Karpas-422 (cell line): ENCODE measurements around the gene PDK2. TPM values are rescaled to one million over a fixed set of nuclear protein-coding genes. Genes with fewer than 3 reads are reported as not detected.

Source experiments
- DNase-seq: peaks from one replicate; pipeline ENCODE4 v3.0.0-alpha.2; 2015
- H2AFZ ChIP-seq: fragments of 200-600 bp; sonication (generic); 2 replicates; pipeline ENCODE4 v1.6.1; 2014; ENCODE audit warnings: antibody characterized with exemption, low read length, mixed read lengths
- H3K27ac ChIP-seq: fragments of 200-600 bp; sonication (generic); 2 replicates; pipeline ENCODE4 v1.5.1; 2014; ENCODE audit warnings: mild to moderate bottlenecking, low read length, moderate library complexity
- H3K27me3 ChIP-seq: fragments of 200-600 bp; sonication (generic); 2 replicates; pipeline ENCODE4 v1.6.1; 2014; ENCODE audit warnings: low read length, mixed read lengths
- H3K36me3 ChIP-seq: fragments of 200-600 bp; sonication (generic); 2 replicates; pipeline ENCODE4 v1.6.1; 2014; ENCODE audit warnings: low read length, mixed read lengths; ENCODE audit not compliant: insufficient read depth
- H3K4me1 ChIP-seq: fragments of 200-600 bp; sonication (generic); 2 replicates; pipeline ENCODE4 v1.6.1; 2014; ENCODE audit warnings: mild to moderate bottlenecking, low read length, mixed read lengths
- H3K4me2 ChIP-seq: fragments of 200-600 bp; sonication (generic); 2 replicates; pipeline ENCODE4 v1.6.1; 2014; ENCODE audit warnings: low read length, low read depth, mild to moderate bottlenecking; ENCODE audit not compliant: poor library complexity, severe bottlenecking
- H3K4me3 ChIP-seq: fragments of 200-600 bp; sonication (generic); 2 replicates; pipeline ENCODE4 v1.5.1; 2014; ENCODE audit warnings: mild to moderate bottlenecking, antibody characterized with exemption, low read length, mixed read lengths
- H3K79me2 ChIP-seq: fragments of 200-600 bp; sonication (generic); 2 replicates; pipeline ENCODE4 v1.6.1; 2014; ENCODE audit warnings: mild to moderate bottlenecking, low read length, mixed read lengths
- H3K9ac ChIP-seq: fragments of 200-600 bp; sonication (generic); 2 replicates; pipeline ENCODE4 v1.6.0; 2014; ENCODE audit warnings: low read length
- H3K9me2 ChIP-seq: fragments of 200-600 bp; sonication (generic), shearing (Covaris generic); replicated peaks from 2 replicates; pipeline ENCODE4 v1.6.0; 2014; ENCODE audit warnings: mild to moderate bottlenecking, low read length, moderate library complexity; ENCODE audit not compliant: insufficient read depth
- H3K9me3 ChIP-seq: fragments of 300-700, 200-600 bp; sonication (generic); 2 replicates; pipeline ENCODE4 v1.6.1; 2014; ENCODE audit warnings: low read length, mixed read lengths
- H4K20me1 ChIP-seq: fragments of 200-600 bp; sonication (generic); 2 replicates; pipeline ENCODE4 v1.6.1; 2014; ENCODE audit warnings: mild to moderate bottlenecking, antibody characterized with exemption, low read length, low read depth; ENCODE audit not compliant: insufficient read depth
- total RNA-seq: library from RNA; depleted of rRNA; stranded (reverse); fragments of >200 nt; shearing (Covaris generic); gene quantifications from 2 replicates; pipeline ENCODE4 v1.2.3, GENCODE V29; 2014; ENCODE audit warnings: low replicate concordance

Gene PDK2
- total RNA-seq, 1 experiment from 2014 or later: not detected

- Histone ChIP-seq H3K4me2 (peak overlapping the region; percentile 98), H3K36me3 (peaks cover 30% of the 10 kb centered on the region), H3K27ac (peak overlapping the region; percentile 97), H3K4me3 (peak overlapping the region; percentile 95; the same call in 1 of the 2 replicates), H3K9me3 (no peaks in the 10 kb centered on the region), H3K9me2 (no peaks in the 10 kb centered on the region), H4K20me1 (peaks cover 45% of the 10 kb centered on the region), H3K4me1 (peaks cover 48% of the 10 kb centered on the region), H3K27me3 (no peaks in the 10 kb centered on the region), H3K9ac (peak overlapping the region; percentile 98), H3K79me2 (peaks cover 72% of the 10 kb centered on the region), H2AFZ (no peak overlapping the region)
- no peak for DNase-seq
Measured at GRCh38 chr17:50145532-50146229, 50.5 kb downstream of the PDK2 start.

GRCh38 chr17:50146230-50146926 is 51.2 kb downstream of the PDK2 start:
- H3K27ac ChIP-seq: peak overlapping the region; percentile 97
- peak; percentile 68 for DNase-seq
- H3K4me3 ChIP-seq: peak overlapping the region; percentile 95
- peaks cover 28% of the 10 kb centered on the region for H3K36me3 ChIP-seq
- H3K27me3 ChIP-seq: no peaks in the 10 kb centered on the region
- peaks cover 49% of the 10 kb centered on the region for H3K4me1 ChIP-seq
- H3K9ac ChIP-seq: peak overlapping the region; percentile 98
- H3K4me2 ChIP-seq: peak overlapping the region; percentile 98
- no peaks in the 10 kb centered on the region for H3K9me2 ChIP-seq
- H3K79me2 ChIP-seq: peaks cover 75% of the 10 kb centered on the region
- H3K9me3 ChIP-seq: no peaks in the 10 kb centered on the region
- peaks cover 45% of the 10 kb centered on the region for H4K20me1 ChIP-seq
- no peak overlapping the region for H2AFZ ChIP-seq

- Histone ChIP-seq H3K4me3 (peak overlapping the region; percentile 95), H3K9ac (peak overlapping the region; percentile 98), H3K9me3 (no peaks in the 10 kb centered on the region), H3K27me3 (no peaks in the 10 kb centered on the region), H3K27ac (peak overlapping the region; percentile 97), H3K4me1 (peaks cover 57% of the 10 kb centered on the region), H3K36me3 (peaks cover 25% of the 10 kb centered on the region), H2AFZ (no peak overlapping the region), H3K4me2 (peak overlapping the region; percentile 98), H4K20me1 (peaks cover 45% of the 10 kb centered on the region), H3K9me2 (no peaks in the 10 kb centered on the region), H3K79me2 (peaks cover 77% of the 10 kb centered on the region)
- DNase-seq: peak; percentile 55
Measured at GRCh38 chr17:50146927-50147665, 51.9 kb downstream of the PDK2 start.

GRCh38 chr17:50147841-50148225 is 52.7 kb downstream of the PDK2 start:
- peaks cover 63% of the 10 kb centered on the region for H3K4me1 ChIP-seq
- peak overlapping the region; percentile 98 for H3K9ac ChIP-seq
- H3K27me3 ChIP-seq: no peaks in the 10 kb centered on the region
- H3K9me2 ChIP-seq: no peaks in the 10 kb centered on the region
- no peak overlapping the region for H2AFZ ChIP-seq
- DNase-seq: peak; percentile 64
- H3K36me3 ChIP-seq: peaks cover 21% of the 10 kb centered on the region
- no peaks in the 10 kb centered on the region for H3K9me3 ChIP-seq
- H3K27ac ChIP-seq: peak overlapping the region; percentile 97
- H3K79me2 ChIP-seq: peaks cover 76% of the 10 kb centered on the region
- H3K4me2 ChIP-seq: peak overlapping the region; percentile 98
- peaks cover 43% of the 10 kb centered on the region for H4K20me1 ChIP-seq
- peak overlapping the region; percentile 95 for H3K4me3 ChIP-seq

GRCh38 chr17:50148226-50149090 is 53.3 kb downstream of the PDK2 start:
- Histone ChIP-seq H3K36me3 (peaks cover 21% of the 10 kb centered on the region), H3K9ac (peak overlapping the region; percentile 98), H3K9me2 (no peaks in the 10 kb centered on the region), H3K4me3 (peak overlapping the region; percentile 95), H3K27me3 (no peaks in the 10 kb centered on the region), H3K4me2 (peak overlapping the region; percentile 98), H3K79me2 (peaks cover 75% of the 10 kb centered on the region), H3K27ac (peak overlapping the region; percentile 97), H3K9me3 (no peaks in the 10 kb centered on the region), H4K20me1 (peaks cover 39% of the 10 kb centered on the region), H2AFZ (no peak overlapping the region), H3K4me1 (peaks cover 63% of the 10 kb centered on the region)
- DNase-seq: peak; percentile 94

- peaks cover 69% of the 10 kb centered on the region for H3K79me2 ChIP-seq
- DNase-seq: no peak
- peak overlapping the region; percentile 97 for H3K27ac ChIP-seq
- peak overlapping the region; percentile 95 for H3K4me3 ChIP-seq
- no peaks in the 10 kb centered on the region for H3K9me3 ChIP-seq
- peak overlapping the region; percentile 98 for H3K9ac ChIP-seq
- no peaks in the 10 kb centered on the region for H3K27me3 ChIP-seq
- no peak overlapping the region for H2AFZ ChIP-seq
- H3K4me2 ChIP-seq: peak overlapping the region; percentile 98
- no peaks in the 10 kb centered on the region for H3K9me2 ChIP-seq
- peaks cover 15% of the 10 kb centered on the region for H3K36me3 ChIP-seq
- peaks cover 35% of the 10 kb centered on the region for H4K20me1 ChIP-seq
- H3K4me1 ChIP-seq: peaks cover 62% of the 10 kb centered on the region
Measured at GRCh38 chr17:50149091-50149416, 53.9 kb downstream of the PDK2 start.

GRCh38 chr17:50149417-50150353 is 54.5 kb downstream of the PDK2 start:
- H3K27me3 ChIP-seq: no peaks in the 10 kb centered on the region
- H3K79me2 ChIP-seq: peaks cover 63% of the 10 kb centered on the region
- peaks cover 8% of the 10 kb centered on the region for H3K36me3 ChIP-seq
- H3K9me3 ChIP-seq: no peaks in the 10 kb centered on the region
- peaks cover 55% of the 10 kb centered on the region for H3K4me1 ChIP-seq
- H3K4me3 ChIP-seq: peak overlapping the region; percentile 95
- peak overlapping the region; percentile 97 for H3K27ac ChIP-seq
- H3K4me2 ChIP-seq: peak overlapping the region; percentile 98
- peak overlapping the region; percentile 98 for H3K9ac ChIP-seq
- H2AFZ ChIP-seq: no peak overlapping the region
- no peaks in the 10 kb centered on the region for H3K9me2 ChIP-seq
- H4K20me1 ChIP-seq: peaks cover 30% of the 10 kb centered on the region
- peak; percentile 84 for DNase-seq
